ENCODE data around the gene PCDHA1.

GRCh38 chr5:140800816-140801493 lies 15.0 kb downstream of the PCDHA1 start, which contains the start of gene PCDHA3:
- TF ChIP-seq NFE2 (CRISPR knock-in tag; IDR thresholded peaks at IDR 0.05): no peak
- TF ChIP-seq REST (IDR thresholded peaks at IDR 0.05; ENCODE audit: borderline replicate concordance in 1 of 2, low read depth in 1 of 2, low read length in 2 of 2): no peak
- TF ChIP-seq ZNF263 (CRISPR knock-in tag; IDR thresholded peaks at IDR 0.05): no peak
- TF ChIP-seq MLX (CRISPR knock-in tag; IDR thresholded peaks at IDR 0.05): no peak
- TF ChIP-seq ZNF317 (CRISPR knock-in tag; IDR thresholded peaks at IDR 0.05): no peak
